H1 (cell line): ENCODE results near the gene ZNF3. TPM values are rescaled to one million over a fixed set of nuclear protein-coding genes. Genes with fewer than 3 reads are reported as not detected.

ENCODE experiments used
- CTCF ChIA-PET: fragments of 300-600 bp; sonication (Branson Sonifier 250); formaldehyde crosslinking; loops from one replicate; lab custom pipeline; 2021; ENCODE audit not compliant: partially characterized antibody; lab: Charles Lee
- POLR2A ChIA-PET: fragments of 300-600 bp; sonication (Branson Sonifier 250); formaldehyde crosslinking; loops from one replicate; lab custom pipeline; 2021; ENCODE audit warnings: inconsistent platforms; ENCODE audit not compliant: partially characterized antibody; lab: Charles Lee
- DNase-seq, 2 experiments: peaks; one replicate each; pipeline versions ENCODE4 v3.0.0 to v3.0.0-alpha.2; 2010 to 2022; ENCODE audit warnings: low spot score in 2 of 2, low read depth in 1 of 2, mixed read lengths in 1 of 2
- FAIRE-seq: peaks from 2 replicates; lab custom pipeline; 2011; peaks lifted over from hg19 to GRCh38; lab: Jason Lieb, UNC
- H2AFZ ChIP-seq: 2 replicates; pipeline ENCODE4 v1.8.1; 2012; ENCODE audit warnings: low read length, inconsistent platforms
- H2AK5ac ChIP-seq: 2 replicates; pipeline ENCODE4 v1.6.1; 2013; ENCODE audit warnings: low read depth, low read length
- H2BK120ac ChIP-seq: replicated peaks from 2 replicates; pipeline ENCODE3; 2013; ENCODE audit warnings: low read depth, low read length, inconsistent platforms
- H2BK12ac ChIP-seq: 2 replicates; pipeline ENCODE4 v1.6.1; 2013; ENCODE audit warnings: low read depth, low read length
- H2BK15ac ChIP-seq: 2 replicates; pipeline ENCODE4 v1.6.1; 2013; ENCODE audit warnings: low read length
- H2BK20ac ChIP-seq: 2 replicates; pipeline ENCODE4 v1.6.1; 2013; ENCODE audit warnings: low read length
- H2BK5ac ChIP-seq: 2 replicates; pipeline ENCODE4 v1.6.1; 2013; ENCODE audit warnings: low read depth, low read length
- H3K14ac ChIP-seq: 2 replicates; pipeline ENCODE4 v1.6.1; 2013; ENCODE audit warnings: inconsistent platforms; ENCODE audit not compliant: insufficient read length
- H3K18ac ChIP-seq: 2 replicates; pipeline ENCODE4 v1.6.1; 2013; ENCODE audit warnings: low read length; ENCODE audit errors: extremely low read depth
- H3K23ac ChIP-seq: 2 replicates; pipeline ENCODE4 v1.6.1; 2013; ENCODE audit warnings: inconsistent platforms; ENCODE audit not compliant: insufficient read length
- H3K23me2 ChIP-seq: 2 replicates; pipeline ENCODE4 v1.6.1; 2013; ENCODE audit warnings: low read depth, low read length
- H3K27ac ChIP-seq: 2 replicates; pipeline ENCODE4 v1.6.1; 2011; ENCODE audit warnings: low read depth, low read length, inconsistent platforms
- H3K27me3 ChIP-seq, 4 experiments: replicated peaks in 1 of 4; 1 replicate in 1 of 4; 2 replicates in 3 of 4; pipeline versions ENCODE4 v1.6.1 to v1.8.1; 2011 to 2013; ENCODE audit warnings: low read length in 3 of 4, mild to moderate bottlenecking in 3 of 4, inconsistent platforms in 2 of 4, mixed read lengths in 2 of 4, moderate library complexity in 1 of 4; ENCODE audit not compliant: control insufficient read depth in 3 of 4, insufficient read depth in 3 of 4; ENCODE audit errors: extremely low read depth in 1 of 4
- H3K36me3 ChIP-seq, 4 experiments: 2 replicates each; pipeline versions ENCODE4 v1.6.1 to v1.8.1; 2011 to 2013; ENCODE audit warnings: mild to moderate bottlenecking in 4 of 4, low read length in 3 of 4, moderate library complexity in 2 of 4, control low read depth in 1 of 4, inconsistent platforms in 1 of 4; ENCODE audit not compliant: insufficient read depth in 4 of 4, control insufficient read depth in 2 of 4
- H3K4ac ChIP-seq: replicated peaks from 2 replicates; pipeline ENCODE3; 2013; ENCODE audit warnings: low read length, low read depth, mixed read lengths, inconsistent platforms; ENCODE audit not compliant: insufficient read length
- H3K4me1 ChIP-seq, 4 experiments: replicated peaks in 1 of 4; 1 replicate in 1 of 4; 2 replicates in 3 of 4; pipeline versions ENCODE4 v1.6.1 to v1.8.1; 2011 to 2013; ENCODE audit warnings: low read length in 3 of 4, inconsistent platforms in 2 of 4, mixed read lengths in 1 of 4; ENCODE audit not compliant: insufficient read depth in 4 of 4, control insufficient read depth in 3 of 4
- H3K4me2 ChIP-seq, 2 experiments: 2 replicates each; pipeline versions ENCODE4 v1.6.1 to v1.8.1; 2011 to 2013; ENCODE audit warnings: low read depth in 2 of 2, low read length in 2 of 2, control low read depth in 1 of 2, inconsistent platforms in 1 of 2, mild to moderate bottlenecking in 1 of 2; ENCODE audit not compliant: insufficient read depth in 1 of 2
- H3K4me3 ChIP-seq, 4 experiments: fragments of 200-600, 300-600 bp in 1 of 4; sonication (generic), shearing (Covaris generic), sonication (Bioruptor Twin) in 1 of 4; 2 replicates each; pipeline versions ENCODE4 v1.5.1 to v1.8.1; 2011 to 2016; ENCODE audit warnings: low read length in 4 of 4, low read depth in 3 of 4, control low read depth in 2 of 4, inconsistent platforms in 2 of 4, mild to moderate bottlenecking in 2 of 4, mixed read lengths in 1 of 4, moderate library complexity in 1 of 4; ENCODE audit not compliant: insufficient read depth in 2 of 4; ENCODE audit errors: extremely low read depth in 1 of 4
- H3K56ac ChIP-seq: replicated peaks from 2 replicates; pipeline ENCODE3; 2013; ENCODE audit warnings: low read depth, mild to moderate bottlenecking, mixed read lengths, low read length, inconsistent platforms; ENCODE audit not compliant: insufficient read length
- H3K79me1 ChIP-seq: 2 replicates; pipeline ENCODE4 v1.6.1; 2013; ENCODE audit warnings: low read depth, low read length, control low read depth
- H3K79me2 ChIP-seq, 2 experiments: 2 replicates each; pipeline versions ENCODE4 v1.6.1 to v1.8.1; 2012 to 2013; ENCODE audit warnings: low read length in 2 of 2, mild to moderate bottlenecking in 2 of 2, inconsistent platforms in 1 of 2; ENCODE audit not compliant: insufficient read depth in 2 of 2, control insufficient read depth in 1 of 2
- H3K9ac ChIP-seq, 4 experiments: replicated peaks in 1 of 4; 1 replicate in 1 of 4; 2 replicates in 3 of 4; pipeline versions ENCODE4 v1.6.1 to v1.8.1; 2011 to 2013; ENCODE audit warnings: low read depth in 3 of 4, low read length in 3 of 4, control low read depth in 2 of 4, mild to moderate bottlenecking in 2 of 4, moderate library complexity in 2 of 4, inconsistent platforms in 1 of 4; ENCODE audit errors: extremely low read depth in 1 of 4
- H3K9me3 ChIP-seq, 2 experiments: 2 replicates each; pipeline versions ENCODE4 v1.6.1 to v1.8.1; 2012 to 2013; ENCODE audit warnings: mild to moderate bottlenecking in 2 of 2, moderate library complexity in 2 of 2, control low read depth in 1 of 2, inconsistent platforms in 1 of 2, low read depth in 1 of 2, low read length in 1 of 2, mixed read lengths in 1 of 2; ENCODE audit not compliant: insufficient read depth in 2 of 2
- H4K20me1 ChIP-seq, 2 experiments: replicated peaks in 1 of 2; 2 replicates each; pipeline versions ENCODE3 to v1.8.1; 2011 to 2013; ENCODE audit warnings: inconsistent platforms in 2 of 2, low read length in 2 of 2, mild to moderate bottlenecking in 1 of 2; ENCODE audit not compliant: insufficient read depth in 2 of 2, control insufficient read depth in 1 of 2
- H4K5ac ChIP-seq: 2 replicates; pipeline ENCODE4 v1.6.1; 2013; ENCODE audit warnings: low read length, low read depth, mixed read lengths, inconsistent platforms; ENCODE audit not compliant: insufficient read length
- H4K8ac ChIP-seq: 2 replicates; pipeline ENCODE4 v1.8.0; 2013; ENCODE audit warnings: mild to moderate bottlenecking, moderate library complexity, low read length, inconsistent platforms; ENCODE audit not compliant: insufficient read depth; ENCODE audit errors: extremely low read depth
- H4K91ac ChIP-seq: replicated peaks from 2 replicates; pipeline ENCODE3; 2013; ENCODE audit warnings: low read length, mixed read lengths, inconsistent platforms; ENCODE audit not compliant: insufficient read length
- HDAC2 ChIP-seq, 2 experiments: fragments of 300-600 bp in 1 of 2; sonication (generic) in 1 of 2; IDR thresholded peaks; 2 replicates each; pipeline ENCODE4 v1.6.1; 2011 to 2012; ENCODE audit warnings: low read depth in 2 of 2, low read length in 2 of 2, mild to moderate bottlenecking in 2 of 2, moderate library complexity in 2 of 2, borderline replicate concordance in 1 of 2, inconsistent platforms in 1 of 2
- KDM5A ChIP-seq: fragments of 200-600 bp; IDR thresholded peaks from 2 replicates; pipeline ENCODE4 v1.7.1; 2012; ENCODE audit warnings: mild to moderate bottlenecking, low read length, inconsistent platforms, mixed read lengths
- MAX ChIP-seq: IDR thresholded peaks from 2 replicates; pipeline ENCODE4 v1.6.1; 2012; ENCODE audit warnings: inconsistent platforms
- PHF8 ChIP-seq: fragments of 200-600 bp; sonication (generic); conservative IDR thresholded peaks from 2 replicates; pipeline ENCODE4 v1.7.1; 2012; ENCODE audit warnings: low read depth, mild to moderate bottlenecking, inconsistent platforms, low read length, moderate library complexity
- RXRA ChIP-seq: IDR thresholded peaks from 2 replicates; pipeline ENCODE4 v1.6.1; 2011; ENCODE audit warnings: low read depth, mild to moderate bottlenecking, low read length, moderate library complexity; ENCODE audit not compliant: insufficient read depth
- SAP30 ChIP-seq: fragments of 300-600 bp; sonication (generic); IDR thresholded peaks from 2 replicates; pipeline ENCODE4 v1.7.1; 2012; ENCODE audit warnings: low read length, moderate library complexity, mild to moderate bottlenecking, inconsistent platforms; ENCODE audit not compliant: insufficient read depth, insufficient replicate concordance
- WGBS, 2 experiments: shearing (Covaris generic) in 1 of 2; methylation state at CpG; one replicate each; pipeline versions ENCODE4 v1.1.6 to v1.1.7; 2013 to 2015; ENCODE audit warnings: low lambda C conversion rate in 2 of 2, mixed read lengths in 2 of 2, inconsistent platforms in 1 of 2, low coverage in 1 of 2, missing lambda C conversion rate in 1 of 2; ENCODE audit not compliant: insufficient replicate concordance in 2 of 2, insufficient coverage in 1 of 2, insufficient read length in 1 of 2; ENCODE audit errors: extremely low coverage in 1 of 2, missing lambda C conversion rate in 1 of 2; 5-methylcytosine and 5-hydroxymethylcytosine counted together
- polyA plus RNA-seq, 7 experiments: library from polyadenylated mRNA; depleted of rRNA in 3 of 7; stranded (reverse) in 5 of 7; unstranded in 2 of 7; fragments of >200 nt in 5 of 7; fragments of 200-250 nt in 2 of 7; gene quantifications; 1 replicate in 5 of 7; 2 replicates in 1 of 7; 4 replicates in 1 of 7; pipeline versions ENCODE4 v1.2.1 to v1.2.3, GENCODE V29; 2011 to 2013; ENCODE audit warnings: missing spikeins in 2 of 7, mixed read lengths in 2 of 7
- total RNA-seq: library from RNA; stranded (reverse); fragmentation: NEBNext Ultra II Directional; extraction: Animal tissue kit (Norgen Biotek cat#: 25700); gene quantifications from 2 replicates; pipeline ENCODE4 v1.2.1, GENCODE V29; 2021

Gene ZNF3
- total and polyA plus RNA-seq, 2 of the 8 experiments (the other 6 are each of a cell fraction or from before 2014, with no cell fraction given), result 26.9 to 49.1 TPM

- no peak overlapping the region for H2BK12ac ChIP-seq
- no peak overlapping the region for H4K91ac ChIP-seq
- H3K14ac ChIP-seq, result no peak overlapping the region
- H3K79me1 ChIP-seq, result no peaks in the 10 kb centered on the region
- no peak overlapping the region for H2BK15ac ChIP-seq
- no peaks in the 10 kb centered on the region for H3K23me2 ChIP-seq
- 92% methylated on average over 8 of the region's 8 CpGs; no CpG with 5 or more reads in 1 of the 2 experiments for WGBS, 2 experiments
- H3K4me1 ChIP-seq, result no peaks in the 10 kb centered on the region
- H2AK5ac ChIP-seq, result no peak overlapping the region
- no peak overlapping the region for H3K56ac ChIP-seq
- H3K79me2 ChIP-seq, result no peaks in the 10 kb centered on the region
- no peak overlapping the region for H3K4me3 ChIP-seq
- H3K4me2 ChIP-seq, result no peak overlapping the region
- DNase-seq, result no peak
- FAIRE-seq, result no peak
- H3K27me3 ChIP-seq, result no peaks in the 10 kb centered on the region
- no peak overlapping the region for H4K5ac ChIP-seq
- CTCF ChIA-PET, result no interaction called here
- no peak overlapping the region for H3K18ac ChIP-seq
- no peak overlapping the region for H2BK20ac ChIP-seq
- H4K8ac ChIP-seq, result no peak overlapping the region
- H3K9me3 ChIP-seq, result no peaks in the 10 kb centered on the region; a peak in 1 of 4 replicates
- H3K9ac ChIP-seq, result no peak overlapping the region
- peaks cover 0 to 3% of the 10 kb centered on the region in 2 experiments for H4K20me1 ChIP-seq
- H3K36me3 ChIP-seq, result peaks cover 23 to 61% (median 45%) of the 10 kb centered on the region in 4 experiments; a peak in 7 of 8 replicates
- H3K27ac ChIP-seq, result no peak overlapping the region
- POLR2A ChIA-PET, result interaction anchor here (0.8 kb wide), 1 partner anchor 60 kb away, joined by 3 read pairs; no protein-coding TSS in a partner anchor
- no peak overlapping the region for H2AFZ ChIP-seq
- H2BK5ac ChIP-seq, result no peak overlapping the region
- no peak overlapping the region for H3K4ac ChIP-seq
- H2BK120ac ChIP-seq, result no peak overlapping the region
- no peak overlapping the region for H3K23ac ChIP-seq
- TF ChIP-seq PHF8, result no peak
- TF ChIP-seq MAX, result no peak
- no peak for TF ChIP-seq SAP30
- TF ChIP-seq KDM5A, result no peak
- no peak for TF ChIP-seq RXRA
- TF ChIP-seq HDAC2 (IDR thresholded peaks at IDR 0.05; ENCODE audit: borderline replicate concordance in 1 of 2, low read depth in 2 of 2, low read length in 2 of 2), result no peak
Observed at GRCh38 chr7:100034871-100035510, 46.5 kb downstream of the ZNF3 start.
